Measurements from ENCODE around the gene MGAT3. TPM values are rescaled to one million over a fixed set of nuclear protein-coding genes. Genes with fewer than 3 reads are reported as not detected.
"Not testable (repeated sequence)": the region's sequence is repeated elsewhere in the genome, so short reads cannot be mapped to it uniquely, and the experiment has no call there.

MGAT3 gene
- polyA plus RNA-seq, 4 donors = 18.4 to 31.1 (median 25.7) TPM

DNA sequence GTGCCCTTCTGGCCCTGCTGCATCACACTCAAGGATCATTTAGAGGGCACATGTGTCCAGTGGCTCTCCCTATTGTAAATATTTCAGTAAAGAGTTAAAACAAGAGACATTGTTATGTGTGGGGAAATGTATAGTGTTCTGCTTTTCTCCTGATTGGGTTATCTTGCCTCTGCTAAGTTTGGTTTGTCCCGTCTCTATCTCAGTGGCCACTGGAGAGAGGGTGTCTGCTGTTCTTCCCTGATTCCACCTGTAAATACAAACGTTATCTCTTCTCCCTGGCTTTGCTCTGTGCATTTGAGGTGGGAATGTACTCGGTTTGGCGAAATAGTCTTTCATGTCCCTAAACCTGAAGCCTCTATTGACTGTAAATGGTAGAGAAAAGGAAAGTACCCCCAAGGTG is 51.6 kb downstream of the MGAT3 start:
- no peak for DNase-seq (ENCODE audit: low read depth in 4 of 4, low spot score in 2 of 4)

DNA sequence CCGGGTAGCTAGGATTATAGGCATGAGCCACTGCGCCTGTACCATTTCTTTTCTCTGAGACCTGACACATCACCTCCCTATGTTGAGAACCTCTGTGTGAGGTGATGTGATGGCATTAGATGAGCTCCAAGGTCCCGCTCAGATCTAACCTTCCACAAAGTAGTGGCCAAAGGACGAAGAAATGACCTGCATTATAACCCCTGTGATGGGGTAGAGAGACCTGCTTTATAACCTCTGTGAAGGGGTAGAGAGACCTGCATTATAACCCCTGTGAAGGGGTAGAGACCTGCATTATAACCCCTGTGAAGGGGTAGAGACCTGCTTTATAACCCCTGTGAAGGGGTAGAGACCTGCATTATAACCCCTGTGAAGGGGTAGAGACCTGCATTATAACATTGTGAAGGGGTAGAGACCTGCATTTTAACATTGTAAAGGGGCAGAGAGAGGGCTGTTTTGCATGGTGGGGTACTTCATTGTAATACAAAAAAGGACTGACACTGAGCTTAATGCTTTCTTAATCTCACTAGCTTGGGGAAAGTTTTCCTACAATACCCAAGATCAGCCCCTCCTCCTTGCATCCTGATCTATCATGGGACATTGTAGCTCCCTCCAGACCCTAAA is 53.8 kb downstream of the MGAT3 start:
- no peak for DNase-seq (ENCODE audit: low read depth in 4 of 4, low spot score in 2 of 4)

DNA sequence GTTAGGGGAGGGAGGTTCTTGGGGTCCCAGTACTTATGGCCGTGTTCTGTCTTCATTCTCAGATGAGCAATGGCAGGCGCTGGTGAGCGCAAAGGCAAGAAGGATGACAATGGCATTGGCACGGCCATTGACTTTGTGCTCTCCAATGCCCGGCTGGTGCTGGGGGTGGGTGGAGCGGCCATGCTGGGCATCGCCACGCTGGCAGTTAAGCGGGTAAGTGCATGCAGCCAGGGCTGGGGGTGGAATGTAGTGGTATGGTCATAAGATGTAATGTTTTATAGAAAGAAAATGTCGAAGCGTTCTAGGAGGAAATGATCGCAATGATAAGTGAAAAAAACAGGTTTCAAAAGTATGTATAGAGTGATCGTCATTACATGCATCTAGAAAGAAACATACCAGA is 54.4 kb downstream of the MGAT3 start:
- no peak for DNase-seq (ENCODE audit: low read depth in 4 of 4, low spot score in 2 of 4)

DNA sequence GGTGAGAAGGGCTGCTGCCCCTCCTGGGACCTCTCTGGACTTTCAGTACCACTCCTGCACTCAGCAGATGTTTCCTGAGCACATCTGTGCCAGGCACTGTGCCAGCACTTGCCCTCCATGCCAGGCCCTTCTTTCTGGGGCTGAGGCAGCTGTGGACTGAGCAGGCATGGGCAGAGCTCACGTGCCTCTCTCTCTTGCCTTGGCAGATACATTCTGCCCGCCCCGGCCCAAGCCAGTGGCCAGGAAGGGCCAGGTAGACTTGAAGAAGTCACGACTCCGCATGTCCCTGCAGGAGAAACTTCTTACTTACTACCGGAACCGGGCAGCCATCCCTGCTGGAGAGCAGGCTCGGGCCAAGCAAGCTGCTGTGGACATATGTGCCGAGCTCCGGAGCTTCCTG is 55.2 kb downstream of the MGAT3 start:
- no peak for DNase-seq (ENCODE audit: low read depth in 4 of 4, low spot score in 2 of 4)

DNA sequence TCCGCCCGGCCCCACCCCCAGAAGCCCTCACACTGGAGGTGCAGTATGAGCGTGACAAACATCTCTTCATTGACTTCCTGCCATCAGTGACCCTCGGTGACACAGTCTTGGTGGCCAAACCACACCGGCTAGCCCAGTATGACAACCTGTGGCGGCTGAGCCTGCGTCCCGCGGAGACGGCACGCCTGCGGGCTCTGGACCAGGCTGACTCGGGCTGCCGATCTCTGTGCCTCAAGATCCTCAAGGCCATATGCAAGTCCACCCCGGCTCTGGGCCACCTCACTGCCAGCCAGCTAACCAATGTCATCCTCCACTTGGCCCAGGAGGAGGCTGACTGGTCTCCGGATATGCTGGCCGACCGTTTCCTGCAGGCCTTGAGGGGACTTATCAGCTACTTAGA is 57.0 kb downstream of the MGAT3 start:
- DNase-seq (ENCODE audit: low read depth in 4 of 4, low spot score in 2 of 4) = no peak

DNA sequence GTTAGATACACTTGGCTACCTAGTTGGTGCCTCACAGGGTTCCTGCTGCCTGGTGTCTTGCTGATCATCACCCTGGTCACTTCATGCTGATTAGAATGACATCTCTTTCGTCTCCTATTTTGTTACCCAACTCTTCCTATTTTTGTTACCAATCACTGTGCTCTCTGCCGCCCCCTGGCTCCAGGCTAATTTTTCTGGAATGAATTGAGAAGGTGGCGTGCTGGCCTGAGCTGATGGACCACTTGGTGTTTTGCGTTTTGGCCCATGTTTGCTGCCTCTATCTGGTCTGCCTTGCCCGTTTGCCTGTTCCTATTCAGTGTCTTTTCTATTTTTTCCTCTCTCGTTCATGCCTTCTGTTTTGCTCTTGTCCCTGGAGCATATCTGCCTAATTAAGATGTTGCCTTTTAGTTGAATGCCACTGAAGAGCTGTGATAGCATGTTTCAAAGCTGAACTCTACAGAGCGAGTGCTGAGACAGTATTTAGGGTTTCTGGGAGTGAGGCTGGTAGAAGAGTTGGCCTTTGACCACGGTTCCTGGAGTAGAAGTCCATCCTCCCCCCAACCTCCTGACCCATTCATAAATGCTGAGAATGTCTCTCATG is 57.7 kb downstream of the MGAT3 start:
- DNase-seq (ENCODE audit: low read depth in 4 of 4, low spot score in 2 of 4) = no peak

DNA sequence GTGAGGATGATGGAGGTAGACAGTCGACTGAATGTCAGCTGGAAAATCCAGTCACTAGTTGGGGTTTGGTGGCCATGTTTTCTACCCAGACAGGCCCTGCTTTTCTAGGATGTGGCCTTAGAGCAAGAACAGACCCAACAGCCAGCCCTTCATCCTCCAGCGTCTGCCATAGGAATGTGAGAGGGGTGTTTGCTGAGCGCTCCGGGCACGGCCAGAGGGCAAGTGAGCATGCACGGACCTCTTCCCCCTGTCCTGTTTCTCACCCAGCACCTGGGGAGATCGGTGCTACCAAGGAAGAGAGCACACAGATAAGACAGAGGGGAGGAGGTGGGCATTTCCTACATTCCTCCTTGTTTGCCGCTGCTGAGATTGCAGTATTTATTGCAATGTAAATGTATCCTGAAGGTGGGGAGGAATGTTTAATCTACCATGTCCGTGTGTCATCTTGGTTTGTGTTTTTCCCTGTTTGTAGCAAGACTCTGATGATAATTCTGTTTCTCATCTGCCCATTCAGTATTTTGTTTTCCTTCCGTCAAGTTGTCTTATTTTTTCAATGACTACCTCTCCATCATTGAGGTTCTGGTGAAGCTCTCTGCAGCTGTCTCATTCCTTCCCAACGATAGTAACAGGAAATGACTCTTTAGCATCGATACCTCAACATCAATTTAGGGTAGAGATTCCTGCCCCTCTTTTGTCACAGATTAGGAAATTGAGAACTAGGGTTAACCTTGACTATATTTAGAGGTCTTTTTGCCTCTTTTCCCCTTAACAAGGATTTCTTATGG is 58.6 kb downstream of the MGAT3 start:
- no peak for DNase-seq (ENCODE audit: low read depth in 4 of 4, low spot score in 2 of 4)

DNA sequence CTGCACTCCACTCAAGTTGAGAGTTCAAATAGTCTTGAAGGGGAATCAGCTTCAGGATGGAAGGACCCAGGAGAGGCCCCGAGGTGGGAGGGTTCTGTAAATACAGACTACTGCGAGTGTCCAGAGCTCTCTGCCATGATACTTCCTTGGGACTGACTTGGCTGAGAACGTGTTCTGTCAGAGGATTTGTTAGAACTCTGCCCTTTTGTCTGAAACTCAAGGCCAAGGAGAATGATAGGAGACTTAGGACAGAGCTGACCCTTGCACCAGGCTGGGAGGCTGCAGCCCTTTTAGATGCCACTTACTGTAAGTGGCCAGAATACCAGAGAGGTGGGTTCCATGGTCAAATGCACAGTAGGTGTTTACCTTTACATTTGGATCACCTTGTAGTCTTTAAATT is 60.7 kb downstream of the MGAT3 start:
- no peak for DNase-seq (ENCODE audit: low read depth in 4 of 4, low spot score in 2 of 4)

DNA sequence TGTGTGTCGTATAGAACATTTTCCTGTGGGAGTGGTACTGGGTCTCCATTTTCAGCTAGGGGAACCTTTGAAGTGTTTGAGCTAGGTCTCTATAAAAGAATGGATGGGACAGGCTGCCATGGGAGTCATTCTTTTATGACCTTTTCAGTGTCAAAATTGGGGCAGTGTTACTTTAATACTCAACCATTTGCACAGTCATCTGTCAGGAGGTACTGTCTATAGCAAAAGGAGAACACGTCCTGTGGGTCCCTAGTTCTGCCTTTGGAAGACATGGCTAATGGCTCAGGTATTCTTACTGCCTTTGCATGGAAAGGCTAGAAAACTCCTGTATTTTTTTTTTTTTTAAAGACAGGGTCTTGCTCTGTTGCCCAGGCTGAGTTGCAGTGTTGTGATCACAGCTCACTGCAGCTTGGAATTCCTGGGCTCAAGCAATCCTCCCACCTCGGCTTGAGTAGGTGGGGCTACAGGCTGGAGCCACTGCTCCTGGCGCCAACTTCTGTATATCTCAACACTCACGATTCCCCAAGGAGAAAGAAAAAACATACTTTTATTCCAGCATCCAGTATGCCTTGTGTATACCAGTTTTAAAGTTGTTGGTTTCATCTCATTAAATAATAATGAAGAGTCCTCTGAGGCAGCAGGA is 61.5 kb downstream of the MGAT3 start:
- DNase-seq (ENCODE audit: low read depth in 4 of 4, low spot score in 2 of 4) = no peak

DNA sequence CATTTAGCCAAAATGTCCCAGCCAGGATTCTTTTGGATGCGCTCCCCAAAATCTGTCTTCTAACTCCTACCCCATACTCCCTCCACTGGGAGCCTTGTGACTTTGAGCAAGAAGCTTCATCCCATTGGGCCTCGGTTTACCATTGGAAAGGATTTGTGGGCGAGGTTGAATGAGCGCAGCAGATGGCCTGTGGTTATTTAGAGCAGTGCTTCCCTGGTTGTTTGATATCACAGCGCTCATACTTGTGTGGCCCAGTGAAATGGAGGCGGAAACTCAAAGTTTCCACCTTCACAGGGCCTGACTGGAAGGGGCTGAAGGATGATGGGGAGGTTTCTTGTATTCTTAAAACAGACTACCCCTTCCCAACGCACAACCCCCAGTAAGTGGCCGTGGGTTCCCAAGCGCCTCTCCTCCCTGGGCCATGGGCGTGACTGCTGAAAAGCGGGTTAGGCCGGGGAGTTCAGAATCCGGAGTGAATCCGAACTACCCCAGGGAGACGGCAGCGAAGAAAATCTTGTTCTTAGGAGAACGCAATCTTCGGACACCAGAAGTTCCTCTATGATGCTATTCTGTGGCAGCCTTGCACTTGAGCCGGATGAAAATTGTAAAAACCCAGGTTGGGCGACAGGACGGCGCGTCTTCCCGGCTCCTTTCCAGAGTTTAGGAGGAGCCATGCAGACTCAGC is 62.3 kb downstream of the MGAT3 start:
- DNase-seq (ENCODE audit: low read depth in 4 of 4, low spot score in 2 of 4) = no peak

DNA sequence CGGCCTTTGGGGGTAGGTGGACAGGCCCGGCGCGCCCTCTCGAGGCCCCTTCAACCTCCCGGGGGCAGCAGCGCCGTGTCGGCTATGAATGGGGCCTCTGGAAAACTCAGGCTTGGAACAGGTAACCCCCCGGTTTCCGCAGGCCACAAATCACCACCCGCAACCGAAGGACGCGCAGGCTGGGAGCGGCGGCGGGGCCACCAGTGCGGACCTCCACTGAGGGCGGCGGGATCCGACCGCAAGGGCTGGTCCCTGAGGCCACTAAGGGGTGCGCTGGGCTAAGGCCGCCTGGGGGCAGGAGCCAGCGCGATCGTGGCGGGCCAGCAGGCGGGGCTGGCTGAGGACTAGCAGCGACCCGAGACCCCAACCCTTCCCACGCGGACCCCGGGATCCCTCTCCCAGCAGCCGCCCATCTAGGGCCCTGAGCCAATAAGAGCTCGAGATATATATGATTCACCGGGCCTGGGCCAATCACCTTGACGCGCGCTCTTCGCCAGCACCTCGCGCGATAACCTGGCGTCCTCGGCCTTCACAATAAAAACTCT is 62.9 kb downstream of the MGAT3 start:
- DNase-seq (ENCODE audit: low read depth in 4 of 4, low spot score in 2 of 4) = peak in 1 of 4 donors; percentile 98

DNA sequence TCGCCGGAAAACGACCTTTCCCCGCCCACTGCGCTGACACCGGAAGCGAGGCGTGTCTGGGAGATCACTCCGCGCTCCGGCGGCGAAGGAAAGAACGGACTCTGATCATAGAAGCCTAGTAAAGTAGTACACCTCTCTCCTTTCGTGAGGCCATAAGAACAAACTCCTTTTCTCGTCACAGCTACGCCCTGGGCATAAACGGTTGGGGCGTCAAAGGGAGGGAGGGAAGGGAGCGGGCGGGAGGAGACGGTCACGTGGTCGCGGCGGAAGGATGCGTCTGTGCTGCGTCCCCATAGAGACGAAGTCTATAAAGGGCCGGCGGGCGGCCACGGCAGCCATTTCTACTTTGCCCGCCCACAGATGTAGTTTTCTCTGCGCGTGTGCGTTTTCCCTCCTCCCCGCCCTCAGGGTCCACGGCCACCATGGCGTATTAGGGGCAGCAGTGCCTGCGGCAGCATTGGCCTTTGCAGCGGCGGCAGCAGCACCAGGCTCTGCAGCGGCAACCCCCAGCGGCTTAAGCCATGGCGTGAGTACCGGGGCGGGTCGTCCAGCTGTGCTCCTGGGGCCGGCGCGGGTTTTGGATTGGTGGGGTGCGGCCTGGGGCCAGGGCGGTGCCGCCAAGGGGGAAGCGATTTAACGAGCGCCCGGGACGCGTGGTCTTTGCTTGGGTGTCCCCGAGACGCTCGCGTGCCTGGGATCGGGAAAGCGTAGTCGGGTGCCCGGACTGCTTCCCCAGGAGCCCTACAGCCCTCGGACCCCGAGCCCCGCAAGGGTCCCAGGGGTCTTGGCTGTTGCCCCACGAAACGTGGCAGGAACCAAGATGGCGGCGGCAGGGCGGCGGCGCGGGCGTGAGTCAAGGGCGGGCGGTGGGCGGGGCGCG is 63.7 kb downstream of the MGAT3 start, which contains the start of gene ATF4:
ATF4 (plus strand) TSS at position 337 of the 880 bp plus-strand sequence. CDS start 884 bp downstream, outside the sequence.
- peak in 3 of 4 donors; percentile 99 to 100 (median 99) for DNase-seq (ENCODE audit: low read depth in 4 of 4, low spot score in 2 of 4)

DNA sequence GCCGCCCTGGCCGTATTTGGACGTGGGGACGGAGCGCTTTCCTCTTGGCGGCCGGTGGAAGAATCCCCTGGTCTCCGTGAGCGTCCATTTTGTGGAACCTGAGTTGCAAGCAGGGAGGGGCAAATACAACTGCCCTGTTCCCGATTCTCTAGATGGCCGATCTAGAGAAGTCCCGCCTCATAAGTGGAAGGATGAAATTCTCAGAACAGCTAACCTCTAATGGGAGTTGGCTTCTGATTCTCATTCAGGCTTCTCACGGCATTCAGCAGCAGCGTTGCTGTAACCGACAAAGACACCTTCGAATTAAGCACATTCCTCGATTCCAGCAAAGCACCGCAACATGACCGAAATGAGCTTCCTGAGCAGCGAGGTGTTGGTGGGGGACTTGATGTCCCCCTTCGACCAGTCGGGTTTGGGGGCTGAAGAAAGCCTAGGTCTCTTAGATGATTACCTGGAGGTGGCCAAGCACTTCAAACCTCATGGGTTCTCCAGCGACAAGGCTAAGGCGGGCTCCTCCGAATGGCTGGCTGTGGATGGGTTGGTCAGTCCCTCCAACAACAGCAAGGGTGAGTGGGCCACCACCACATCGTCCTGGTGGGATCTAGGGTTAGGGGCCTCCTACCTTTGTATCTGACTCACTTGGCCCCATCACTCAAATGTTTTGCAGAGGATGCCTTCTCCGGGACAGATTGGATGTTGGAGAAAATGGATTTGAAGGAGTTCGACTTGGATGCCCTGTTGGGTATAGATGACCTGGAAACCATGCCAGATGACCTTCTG is 64.5 kb downstream of the MGAT3 start:
- not testable (repeated sequence) for DNase-seq (ENCODE audit: low read depth in 4 of 4, low spot score in 2 of 4)

DNA sequence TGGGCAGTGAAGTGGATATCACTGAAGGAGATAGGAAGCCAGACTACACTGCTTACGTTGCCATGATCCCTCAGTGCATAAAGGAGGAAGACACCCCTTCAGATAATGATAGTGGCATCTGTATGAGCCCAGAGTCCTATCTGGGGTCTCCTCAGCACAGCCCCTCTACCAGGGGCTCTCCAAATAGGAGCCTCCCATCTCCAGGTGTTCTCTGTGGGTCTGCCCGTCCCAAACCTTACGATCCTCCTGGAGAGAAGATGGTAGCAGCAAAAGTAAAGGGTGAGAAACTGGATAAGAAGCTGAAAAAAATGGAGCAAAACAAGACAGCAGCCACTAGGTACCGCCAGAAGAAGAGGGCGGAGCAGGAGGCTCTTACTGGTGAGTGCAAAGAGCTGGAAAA is 65.3 kb downstream of the MGAT3 start:
- not testable (repeated sequence) for DNase-seq (ENCODE audit: low read depth in 4 of 4, low spot score in 2 of 4)

DNA sequence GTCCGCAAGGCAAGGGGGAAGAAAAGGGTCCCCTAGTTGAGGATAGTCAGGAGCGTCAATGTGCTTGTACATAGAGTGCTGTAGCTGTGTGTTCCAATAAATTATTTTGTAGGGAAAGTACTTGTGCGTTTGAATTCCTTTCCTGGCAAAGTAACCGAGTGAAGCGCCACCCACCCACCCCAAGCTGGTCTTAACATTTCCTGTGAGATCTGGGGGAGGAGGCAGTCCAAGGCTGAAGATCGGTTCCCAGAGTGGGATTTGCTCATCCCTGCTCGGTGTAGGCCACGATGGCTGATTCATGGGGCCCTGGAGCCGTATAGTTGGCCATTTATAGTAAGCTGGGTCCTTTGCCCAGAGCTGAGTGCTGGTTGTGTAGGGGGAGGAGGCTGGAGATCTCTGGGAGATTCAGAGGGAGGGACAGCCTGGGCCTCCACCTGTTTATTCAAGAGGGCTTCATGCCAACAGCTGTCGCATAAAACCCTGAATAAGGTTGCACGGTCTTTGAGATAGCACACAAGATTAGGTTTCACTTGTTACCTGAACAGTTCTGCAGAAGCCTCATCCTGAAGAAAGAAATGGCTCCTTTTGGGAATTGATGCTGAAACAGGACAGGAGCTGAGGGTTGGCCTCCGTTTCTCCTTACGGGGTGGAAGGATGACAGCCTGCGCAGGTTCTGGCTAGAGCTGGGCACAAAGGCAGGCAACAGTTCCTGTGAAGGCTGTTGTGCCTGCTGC is 65.9 kb downstream of the MGAT3 start:
- no peak for DNase-seq (ENCODE audit: low read depth in 4 of 4, low spot score in 2 of 4)

DNA sequence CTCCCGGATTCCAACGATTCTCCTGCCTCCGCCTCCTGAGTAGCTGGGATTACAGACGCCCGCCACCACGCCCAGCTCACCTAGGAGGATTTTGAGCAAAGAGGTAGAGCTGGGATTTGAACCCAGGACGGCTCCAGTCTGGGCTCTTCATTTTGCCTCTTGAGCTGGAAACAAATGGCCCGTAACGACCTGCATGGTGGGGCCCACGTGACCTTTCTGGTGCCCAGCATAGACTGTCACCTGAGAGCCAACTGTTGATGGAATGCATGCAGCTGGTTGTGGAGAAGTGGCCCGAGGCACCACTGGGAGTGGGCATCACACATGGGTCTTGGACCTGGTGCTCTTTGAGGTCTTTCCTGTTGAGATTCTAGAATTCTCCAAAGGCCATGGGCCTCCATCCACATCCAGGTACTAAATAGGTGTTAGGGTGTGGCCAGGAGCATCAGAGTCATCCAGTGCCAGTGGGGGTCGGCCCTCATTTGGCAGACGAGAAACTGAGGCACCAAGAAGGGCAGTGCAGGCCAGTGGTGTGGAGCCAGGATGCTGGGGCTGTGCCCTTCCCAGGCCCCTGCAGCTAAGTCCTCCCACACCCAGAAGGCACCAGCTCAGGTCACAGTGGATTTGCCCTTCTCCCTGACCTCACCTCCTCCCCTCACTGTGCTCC is 67.4 kb downstream of the MGAT3 start:
- no peak for DNase-seq (ENCODE audit: low read depth in 4 of 4, low spot score in 2 of 4)

Measured in left renal cortex interstitium (tissue), 4 donors.